Sigmoid colon (tissue), 3 donors: ENCODE data around the gene COL11A1.

Experiments
- CTCF ChIP-seq, 4 experiments: fragments of 450-650 bp in 3 of 4; fragments of 200-600 bp in 1 of 4; IDR thresholded peaks; one replicate each; pipeline ENCODE4 v1.5.1; 2016 to 2019; ENCODE audit warnings: antibody characterized with exemption in 4 of 4, mild to moderate bottlenecking in 3 of 4, moderate library complexity in 2 of 4
- POLR2A ChIP-seq, 2 donors: fragments of 450-650 bp; IDR thresholded peaks; one replicate each; pipeline ENCODE4 v1.6.1; 2016; ENCODE audit warnings: antibody characterized with exemption in 2 of 2, mild to moderate bottlenecking in 2 of 2, moderate library complexity in 2 of 2

- TF ChIP-seq CTCF (IDR thresholded peaks at IDR 0.05) (no peak), POLR2A (IDR thresholded peaks at IDR 0.05) (no peak)
Measured at GRCh38 chr1:103112546-103112945, 4.2 kb upstream of the COL11A1 start.
